Testis (tissue), 2 donors: ENCODE results near the gene RIMOC1.

ENCODE experiments used
- POLR2A ChIP-seq: fragments of 450-650 bp; IDR thresholded peaks from one replicate; pipeline ENCODE4 v1.6.1; 2017; ENCODE audit warnings: antibody characterized with exemption, mild to moderate bottlenecking, moderate library complexity
- TF ChIP-seq, protein P1 (sequence below), 3 experiments: fragments of 450-650 bp in 2 of 3; fragments of 200-600 bp in 1 of 3; sonication (generic) in 1 of 3; IDR thresholded peaks; one replicate each; pipeline ENCODE4 v1.5.1; 2016 to 2019; ENCODE audit warnings: antibody characterized with exemption in 3 of 3, mild to moderate bottlenecking in 2 of 3, moderate library complexity in 1 of 3

DNA sequence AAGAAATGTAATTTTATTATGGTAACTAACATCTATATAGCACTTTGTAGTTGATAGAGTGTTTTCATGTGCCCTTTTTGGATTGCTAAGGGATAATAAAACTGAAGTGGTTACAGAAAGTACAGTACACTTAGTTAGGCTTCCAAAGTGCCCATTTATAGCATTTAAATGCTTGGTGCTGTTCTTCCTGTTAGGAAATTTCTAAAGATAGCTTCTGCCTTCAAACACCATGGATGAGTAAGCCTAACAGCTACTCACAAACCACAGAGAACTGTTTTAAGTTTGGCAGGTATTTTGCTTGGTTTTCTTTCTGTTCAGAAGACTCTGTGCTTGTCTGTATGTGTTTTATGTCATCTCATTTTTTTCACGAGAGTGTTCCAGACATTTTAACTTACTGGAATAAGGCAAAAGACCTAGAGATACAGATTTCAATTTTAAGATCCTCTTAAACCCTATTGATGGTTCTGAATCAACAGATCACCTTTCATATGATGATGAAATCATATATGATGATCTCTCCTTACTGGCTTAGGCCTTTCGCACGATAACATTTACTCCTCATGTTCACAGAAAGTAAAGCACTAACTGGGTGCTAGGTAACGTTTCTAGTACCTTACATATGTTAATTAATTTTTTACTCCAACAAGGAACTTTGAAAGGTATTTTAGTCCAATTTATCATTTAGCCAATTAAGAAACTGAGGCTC, 4.4 kb downstream of the RIMOC1 start:
- TF ChIP-seq, protein P1, sequence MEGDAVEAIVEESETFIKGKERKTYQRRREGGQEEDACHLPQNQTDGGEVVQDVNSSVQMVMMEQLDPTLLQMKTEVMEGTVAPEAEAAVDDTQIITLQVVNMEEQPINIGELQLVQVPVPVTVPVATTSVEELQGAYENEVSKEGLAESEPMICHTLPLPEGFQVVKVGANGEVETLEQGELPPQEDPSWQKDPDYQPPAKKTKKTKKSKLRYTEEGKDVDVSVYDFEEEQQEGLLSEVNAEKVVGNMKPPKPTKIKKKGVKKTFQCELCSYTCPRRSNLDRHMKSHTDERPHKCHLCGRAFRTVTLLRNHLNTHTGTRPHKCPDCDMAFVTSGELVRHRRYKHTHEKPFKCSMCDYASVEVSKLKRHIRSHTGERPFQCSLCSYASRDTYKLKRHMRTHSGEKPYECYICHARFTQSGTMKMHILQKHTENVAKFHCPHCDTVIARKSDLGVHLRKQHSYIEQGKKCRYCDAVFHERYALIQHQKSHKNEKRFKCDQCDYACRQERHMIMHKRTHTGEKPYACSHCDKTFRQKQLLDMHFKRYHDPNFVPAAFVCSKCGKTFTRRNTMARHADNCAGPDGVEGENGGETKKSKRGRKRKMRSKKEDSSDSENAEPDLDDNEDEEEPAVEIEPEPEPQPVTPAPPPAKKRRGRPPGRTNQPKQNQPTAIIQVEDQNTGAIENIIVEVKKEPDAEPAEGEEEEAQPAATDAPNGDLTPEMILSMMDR (IDR thresholded peaks at IDR 0.05) = no peak
- no peak for TF ChIP-seq POLR2A
